GM19438 (cell line): ENCODE results near the gene SH2D1B.
"Not testable (repeated sequence)": the region's sequence is repeated elsewhere in the genome, so short reads cannot be mapped to it uniquely, and the experiment has no call there.

Experiments
- ATAC-seq: cut with Tn5 transposase; IDR thresholded peaks from one replicate; pipeline ENCODE4 v1.9.1; 2021; ENCODE audit warnings: low read depth; ENCODE audit not compliant: unreplicated experiment

Gene SH2D1B

DNA sequence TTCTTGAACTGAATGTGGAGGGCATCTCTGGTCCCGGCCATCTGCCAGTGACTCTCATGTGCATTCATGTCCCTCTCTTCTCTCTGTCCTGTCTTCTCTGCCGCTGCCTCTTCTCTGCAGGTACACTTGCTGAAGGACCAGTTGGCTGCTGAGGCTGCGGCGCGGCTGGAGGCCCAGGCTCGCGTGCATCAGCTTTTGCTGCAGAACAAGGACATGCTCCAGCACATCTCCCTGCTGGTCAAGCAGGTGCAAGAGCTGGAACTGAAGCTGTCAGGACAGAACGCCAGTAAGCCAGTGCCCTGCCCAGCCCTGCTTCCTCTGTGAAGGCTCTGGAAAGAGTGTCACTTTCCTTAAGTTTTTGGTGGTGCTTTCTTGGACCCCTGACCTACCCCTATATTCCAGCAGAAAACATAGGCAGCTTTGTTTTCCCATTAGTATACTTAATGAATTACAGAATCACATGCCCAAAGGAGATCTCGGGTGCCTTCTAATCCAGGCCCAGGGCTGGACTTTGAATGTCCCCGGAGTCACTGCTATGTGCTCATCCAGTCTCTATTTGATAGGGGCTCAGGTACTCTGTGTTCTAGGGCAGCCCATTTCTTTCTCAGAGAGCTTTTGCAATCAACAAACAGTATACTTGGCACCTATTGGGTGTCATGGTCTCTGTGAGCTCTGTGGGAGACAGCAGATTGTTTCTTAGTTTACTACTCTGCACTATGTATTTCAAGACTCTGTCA, 46.5 kb downstream of the SH2D1B start:
- no peak for ATAC-seq

DNA sequence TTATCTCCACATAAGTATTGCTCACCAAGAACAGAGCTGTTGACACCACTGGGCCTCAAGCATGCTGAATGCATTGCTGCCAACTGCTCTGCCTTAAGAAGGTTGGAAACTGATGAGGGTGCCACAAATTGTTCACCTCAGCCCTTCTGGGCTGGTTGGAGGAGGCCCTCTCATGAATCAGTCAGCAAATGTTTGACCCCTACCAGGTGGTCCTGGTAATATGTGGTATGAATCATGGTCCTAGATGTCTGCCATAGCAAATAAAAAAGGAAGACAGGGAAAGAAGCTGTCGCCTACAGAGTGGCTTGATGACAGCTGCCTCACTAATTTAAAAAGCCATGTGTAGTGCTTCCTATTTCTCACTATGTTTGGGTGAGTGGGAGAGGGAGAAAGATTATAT, 47.4 kb downstream of the SH2D1B start:
- no peak for ATAC-seq

DNA sequence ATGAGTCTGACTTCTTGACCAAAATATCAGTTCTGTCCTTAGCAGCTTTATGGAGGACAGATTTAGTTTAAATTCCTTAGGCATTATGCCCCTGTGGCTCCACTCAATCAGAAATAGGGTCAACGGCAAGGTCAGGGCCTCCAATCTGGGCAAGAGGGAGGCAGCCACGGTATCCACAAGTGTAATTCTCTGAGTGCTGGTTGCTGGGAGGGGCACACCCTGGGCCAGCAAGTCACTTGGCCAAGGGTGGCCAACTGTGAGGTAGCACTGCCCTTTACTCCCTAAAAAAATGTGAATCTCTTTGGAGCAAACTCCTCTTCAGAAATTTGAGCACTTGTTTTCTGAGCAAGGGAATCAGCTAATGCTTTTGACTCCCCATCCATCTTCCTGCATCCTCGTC, 48.1 kb downstream of the SH2D1B start:
- no peak for ATAC-seq

DNA sequence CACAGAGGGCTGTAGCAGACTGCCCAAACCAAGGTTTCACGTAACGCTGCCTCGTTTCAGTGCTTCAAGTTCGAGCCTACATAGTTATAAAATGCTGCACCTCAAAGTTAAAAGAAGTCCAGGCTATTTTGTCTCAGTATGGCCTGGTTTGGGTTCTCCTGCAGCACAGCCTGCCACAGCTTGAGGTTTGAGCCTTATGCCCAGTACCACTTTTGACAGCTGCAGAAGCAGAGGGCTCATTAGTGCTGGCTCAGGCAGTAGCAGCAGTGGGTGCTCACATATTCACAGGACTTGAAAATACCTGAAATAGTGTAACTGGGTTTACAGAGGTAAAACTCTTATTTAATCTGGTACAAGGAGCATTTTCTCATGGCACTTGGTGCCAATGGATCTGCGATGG, 50.6 kb downstream of the SH2D1B start:
- peak; percentile 32 for ATAC-seq

DNA sequence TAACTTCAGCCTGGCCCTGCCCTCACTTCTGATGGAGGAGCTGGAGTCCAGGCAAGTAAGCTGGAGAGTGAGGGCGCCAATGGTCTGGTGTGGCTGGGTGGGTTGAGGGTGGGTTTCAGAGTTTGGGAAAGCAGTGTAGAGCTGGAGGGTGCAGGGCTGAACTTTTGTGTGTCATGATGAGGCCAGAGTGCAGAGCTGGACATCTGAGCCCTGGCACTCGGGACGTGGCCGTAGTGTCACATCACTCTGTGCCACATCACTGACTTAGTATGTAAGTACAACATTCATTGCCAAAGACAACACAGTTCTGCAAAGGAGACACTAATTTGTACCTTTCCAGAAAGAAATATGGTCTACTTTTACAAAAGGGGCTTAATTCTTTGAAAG, 51.1 kb downstream of the SH2D1B start:
- ATAC-seq, result no peak

DNA sequence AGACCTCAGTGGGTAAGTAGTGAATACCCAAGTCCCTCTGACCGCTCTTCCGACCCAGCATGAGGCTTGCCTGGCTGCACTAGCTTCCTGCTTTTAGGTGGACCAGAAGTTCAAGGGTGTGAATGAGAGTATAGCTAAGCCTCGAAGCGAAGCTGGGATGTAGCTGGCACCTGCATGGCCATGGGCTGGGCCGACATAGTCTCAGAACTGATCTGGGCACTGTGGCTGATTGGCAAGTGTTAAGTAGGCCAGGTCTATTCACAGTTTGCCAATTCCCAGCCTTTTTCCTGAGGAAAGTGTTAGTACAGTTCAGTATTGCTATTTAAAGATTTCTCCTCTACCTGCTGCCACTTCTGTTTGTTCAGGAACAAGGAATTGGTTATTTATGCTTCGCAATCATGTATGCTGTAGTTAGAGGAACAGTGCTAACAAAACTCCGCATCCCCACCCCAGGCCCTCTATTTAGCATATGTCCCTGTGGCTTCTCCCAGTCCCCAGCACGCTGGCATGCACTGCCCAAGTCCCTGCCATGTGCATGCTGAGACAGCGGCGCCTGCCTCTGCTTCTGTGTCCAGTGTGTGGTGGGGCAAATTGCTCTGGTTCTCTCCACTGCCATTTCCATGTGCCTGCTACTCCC, 51.6 kb downstream of the SH2D1B start:
- ATAC-seq, result no peak

DNA sequence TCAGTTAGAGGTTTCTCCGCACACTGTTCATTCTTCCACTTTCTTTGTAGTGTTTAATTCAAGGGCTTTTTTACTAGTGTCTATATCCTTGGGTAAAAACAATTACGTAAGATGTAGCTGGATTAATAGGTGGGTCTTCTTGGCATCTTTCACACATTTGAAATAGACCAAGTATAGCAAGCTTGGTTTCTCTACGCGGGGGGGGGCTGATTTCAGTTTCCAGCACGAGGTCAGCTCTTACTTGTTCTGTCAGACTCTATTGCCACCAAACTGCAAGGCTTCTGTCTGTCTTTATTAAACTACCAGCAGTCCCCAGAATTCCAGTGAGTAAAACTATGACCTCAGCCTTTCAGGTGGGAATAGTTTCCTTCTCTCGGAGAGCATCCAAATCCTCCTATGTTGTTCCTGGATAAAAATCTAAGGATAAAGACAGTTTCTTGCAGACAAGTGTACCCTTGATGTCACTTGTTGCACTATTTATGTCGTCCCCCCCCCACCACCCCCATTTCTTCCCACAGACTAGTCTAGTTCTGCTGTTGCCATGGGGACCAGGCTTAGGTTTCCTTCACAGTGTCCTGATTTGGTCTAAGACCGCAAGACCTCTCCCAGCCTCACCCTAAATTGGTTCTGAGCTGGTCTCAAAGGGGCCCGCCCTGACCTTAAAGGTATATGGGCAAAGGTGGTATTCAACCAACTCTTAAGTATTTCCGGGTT, 52.3 kb downstream of the SH2D1B start:
- ATAC-seq, result no peak

DNA sequence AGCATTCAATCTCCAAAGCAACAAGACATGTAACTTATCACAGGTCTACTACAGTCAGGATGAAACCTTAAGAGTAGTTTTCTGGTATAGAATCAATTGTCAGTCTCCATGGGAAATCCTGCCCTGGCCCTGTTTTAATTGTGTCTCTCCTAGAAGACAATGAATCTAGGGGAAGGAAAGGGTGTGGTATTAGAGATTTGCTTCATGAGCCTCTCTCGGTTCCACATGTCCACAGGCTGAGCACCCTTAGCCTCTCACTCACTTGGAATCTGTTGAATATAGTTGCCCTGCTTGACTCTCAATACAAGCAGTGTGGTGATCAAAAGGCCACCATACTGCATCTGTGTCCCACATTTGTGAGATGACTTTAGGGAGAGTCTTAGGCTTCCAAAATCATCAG, 53.0 kb downstream of the SH2D1B start:
- ATAC-seq, result no peak

DNA sequence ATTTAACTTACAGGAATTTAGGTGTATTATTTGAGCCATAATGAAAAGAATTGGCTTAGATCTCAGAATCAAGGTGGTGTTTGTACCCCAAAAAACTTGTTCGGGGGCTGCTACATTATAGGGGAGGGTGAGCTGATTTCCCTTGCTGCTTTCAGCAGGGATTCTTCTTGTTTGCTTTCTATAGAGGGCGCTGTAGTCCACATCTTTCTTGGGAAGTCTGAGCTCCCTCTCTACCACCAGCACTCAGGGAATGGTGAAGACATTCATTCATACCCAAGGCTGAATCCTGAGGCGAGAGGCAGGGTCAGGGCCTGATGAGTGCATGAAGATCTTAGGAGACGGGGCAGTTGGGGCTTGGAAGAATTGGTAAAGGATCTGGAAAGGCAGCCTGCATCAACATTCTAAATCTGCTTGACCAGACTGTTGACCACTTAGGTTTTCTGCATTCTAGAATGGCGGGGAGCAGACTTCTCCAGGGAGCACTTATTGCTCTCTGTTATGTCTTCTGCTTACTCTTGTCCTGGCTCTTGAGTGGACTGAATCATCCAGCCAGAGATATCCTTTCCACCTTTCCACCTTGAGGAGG, 54.2 kb downstream of the SH2D1B start:
- no peak for ATAC-seq

DNA sequence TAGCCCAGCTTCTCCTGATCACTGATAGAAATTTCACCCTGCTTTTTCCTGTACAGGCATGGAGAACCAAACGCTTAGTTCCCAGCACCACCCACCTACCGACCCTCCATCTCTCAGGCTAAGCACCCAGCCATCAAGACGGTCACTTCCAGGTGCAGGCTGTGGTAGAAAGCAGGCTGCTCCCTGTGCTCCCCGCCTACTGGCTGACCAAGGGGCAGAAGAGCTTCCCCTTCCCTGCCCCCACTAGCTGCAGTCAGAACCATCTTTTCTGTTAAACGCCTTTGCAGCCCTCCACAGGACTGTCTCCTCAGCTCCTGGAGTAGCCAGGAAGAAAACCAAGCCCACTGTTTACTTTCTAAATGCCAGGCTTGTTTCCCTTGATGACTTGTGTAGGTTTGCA, 58.2 kb downstream of the SH2D1B start:
- ATAC-seq, result no peak

DNA sequence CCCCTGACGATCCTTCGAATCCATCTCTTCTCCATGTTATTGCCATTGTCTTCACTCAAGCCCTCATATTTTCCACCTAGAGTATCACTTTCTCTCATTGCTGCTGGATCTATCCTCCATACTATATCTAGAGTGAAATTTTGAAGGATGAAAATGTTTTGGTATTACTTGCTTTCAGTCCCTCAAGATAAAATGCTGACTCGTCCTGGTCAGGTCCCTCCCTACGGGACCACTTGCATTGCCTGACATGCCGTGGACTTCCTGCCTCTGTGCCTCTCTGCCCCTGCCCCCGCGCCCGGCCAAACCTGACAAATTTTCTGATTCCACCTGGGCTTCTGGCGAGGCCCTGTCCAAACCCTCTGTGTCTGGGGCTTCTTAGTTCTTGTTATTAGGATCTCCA, 58.9 kb downstream of the SH2D1B start:
- no peak for ATAC-seq

DNA sequence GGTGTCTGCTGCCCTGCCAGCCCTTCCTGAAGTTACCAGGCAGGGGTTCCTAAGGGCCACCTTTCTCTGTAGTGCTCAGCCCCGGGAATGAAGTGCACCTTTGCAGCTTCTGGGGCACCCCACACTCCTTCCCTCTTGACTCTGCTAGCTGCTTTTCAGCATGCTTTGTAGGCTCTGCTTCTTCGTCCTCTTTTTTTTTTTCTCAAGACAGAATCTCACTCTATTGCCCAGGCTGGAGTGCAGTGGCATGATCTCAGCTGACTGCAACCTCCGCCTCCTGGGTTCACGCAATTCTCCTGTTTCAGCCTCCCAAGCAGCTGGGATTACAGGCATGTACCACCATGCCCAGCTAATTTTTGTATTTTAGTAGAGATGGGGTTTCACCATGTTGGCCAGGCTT, 60.1 kb downstream of the SH2D1B start:
- not testable (repeated sequence) for ATAC-seq

DNA sequence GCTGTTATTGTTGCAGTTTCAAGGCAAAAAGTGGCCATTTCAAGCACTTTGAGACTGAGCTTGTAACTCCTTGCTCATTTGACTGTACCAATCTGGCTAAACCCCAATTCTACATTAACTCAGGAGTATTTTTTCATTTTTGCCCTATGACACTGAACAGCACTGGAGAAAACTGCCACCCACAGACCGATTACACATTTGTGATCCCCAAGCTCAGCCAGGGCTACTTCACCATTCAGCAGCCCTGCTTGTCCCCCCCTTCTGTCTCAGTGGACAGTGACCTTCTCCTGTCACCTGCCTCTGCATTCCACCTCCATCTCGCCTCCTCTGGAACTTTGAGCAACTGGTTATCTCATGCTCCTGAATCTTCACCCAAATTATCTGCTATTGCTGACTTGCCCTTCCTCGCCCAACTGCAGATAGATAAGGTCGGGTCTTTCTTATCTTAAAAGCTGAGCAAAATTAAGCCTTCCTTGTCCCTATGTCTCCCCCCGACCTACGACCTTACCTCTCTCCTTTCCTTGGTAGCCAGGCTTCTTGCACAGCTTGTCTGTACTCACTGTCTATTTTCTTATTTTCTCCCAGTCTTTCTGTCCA, 60.6 kb downstream of the SH2D1B start:
- ATAC-seq, result no peak

DNA sequence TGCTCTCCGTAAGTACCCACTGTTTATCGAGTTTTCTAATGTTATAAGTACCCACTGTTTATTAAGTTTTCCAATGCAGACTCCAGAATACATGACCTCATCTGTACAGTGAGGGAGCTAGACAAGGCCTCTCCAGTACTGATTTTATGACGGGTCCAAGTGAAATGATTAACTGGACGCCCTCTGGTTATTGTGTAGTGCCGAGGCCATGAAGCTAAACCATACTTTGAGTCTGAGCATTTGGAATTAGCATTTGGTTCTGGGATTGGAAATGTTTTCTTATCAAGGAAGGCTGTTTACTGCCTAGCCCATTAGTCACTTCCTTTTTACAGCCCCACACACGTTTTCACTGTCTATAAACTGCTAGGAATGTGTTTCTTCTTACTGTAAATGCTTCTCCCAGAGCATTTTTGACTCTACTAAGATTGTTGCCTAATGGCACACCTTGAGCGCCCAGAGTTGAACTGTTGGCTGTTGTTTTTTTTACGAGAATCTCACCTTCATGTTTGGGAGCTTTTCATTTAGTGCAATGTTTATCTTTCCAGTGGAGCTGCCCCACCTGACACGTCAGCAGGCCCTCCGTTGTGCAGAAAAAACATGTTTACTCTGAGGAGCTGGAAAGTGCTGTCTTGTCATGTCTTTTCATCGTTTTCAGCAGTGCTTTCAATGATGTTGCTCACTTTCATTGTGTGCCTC, 62.2 kb downstream of the SH2D1B start:
- ATAC-seq, result no peak

DNA sequence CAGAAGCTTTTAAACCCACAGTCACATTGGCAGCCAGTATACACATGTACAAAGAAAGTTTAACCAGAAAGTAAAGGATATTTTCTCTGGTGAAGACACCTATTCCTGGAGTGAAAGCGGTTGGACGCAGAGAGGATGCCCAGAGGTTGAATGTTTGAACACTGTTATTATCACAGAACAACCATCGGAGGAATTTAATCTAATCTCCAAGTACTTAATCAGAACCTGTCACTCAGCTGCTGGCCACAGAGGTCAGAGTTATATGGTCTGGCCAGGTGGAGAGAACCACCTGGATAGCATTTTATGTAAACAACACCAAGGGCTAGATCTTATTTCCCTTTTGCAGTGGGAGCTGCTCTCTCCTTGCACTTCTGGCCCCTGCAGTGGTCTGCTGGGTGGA, 64.7 kb downstream of the SH2D1B start:
- ATAC-seq, result no peak
